B cell (primary cell): ENCODE results near the gene CCDC60.

Source experiments
- EZH2 ChIP-seq: IDR thresholded peaks from 2 replicates; pipeline ENCODE4 v1.6.1; 2012; ENCODE audit warnings: borderline replicate concordance, low read depth, mild to moderate bottlenecking, moderate library complexity, low read length; ENCODE audit not compliant: insufficient read depth, poor library complexity, severe bottlenecking
- TF ChIP-seq, protein P1 (sequence below): fragments of 200-600 bp; IDR thresholded peaks from one replicate; pipeline ENCODE4 v1.8.0; 2022; ENCODE audit warnings: antibody characterized with exemption, mild to moderate bottlenecking

DNA sequence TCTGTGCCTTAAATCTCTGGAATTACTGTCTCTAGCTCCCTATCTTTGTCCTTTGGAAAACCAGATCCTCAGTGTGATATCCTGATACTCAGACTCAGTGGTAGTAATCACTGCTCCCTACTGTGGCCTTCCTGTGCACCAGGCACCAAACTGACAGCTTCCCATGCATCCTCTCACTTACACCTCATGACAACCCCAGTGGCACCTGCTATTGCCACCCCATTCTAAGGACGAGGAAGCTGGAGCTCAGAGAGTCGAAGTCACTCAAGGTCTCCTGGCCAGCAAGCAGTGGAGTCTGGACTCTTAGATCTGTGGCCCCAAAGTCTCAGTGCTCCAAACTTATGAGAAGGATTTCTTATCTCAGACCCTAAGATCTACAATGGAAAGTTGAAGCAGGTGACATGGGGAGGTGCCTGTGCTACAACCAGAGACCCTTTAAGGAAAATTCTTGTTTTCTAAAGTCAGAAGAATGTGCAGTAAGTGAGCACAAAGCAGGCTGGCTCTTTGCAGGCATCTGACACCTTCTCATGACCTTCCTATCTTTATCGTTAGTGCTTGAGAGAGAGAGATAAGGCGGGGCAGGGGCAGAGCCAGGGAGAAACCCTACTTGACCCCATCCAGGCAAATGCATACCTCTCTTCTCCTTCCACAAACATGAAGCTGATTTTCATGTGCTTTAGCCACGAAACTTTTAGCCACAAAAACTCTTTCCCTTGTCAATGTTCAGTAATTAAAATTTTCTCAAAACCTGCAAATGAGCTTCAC is 47.1 kb downstream of the CCDC60 start:
- TF ChIP-seq, protein P1, sequence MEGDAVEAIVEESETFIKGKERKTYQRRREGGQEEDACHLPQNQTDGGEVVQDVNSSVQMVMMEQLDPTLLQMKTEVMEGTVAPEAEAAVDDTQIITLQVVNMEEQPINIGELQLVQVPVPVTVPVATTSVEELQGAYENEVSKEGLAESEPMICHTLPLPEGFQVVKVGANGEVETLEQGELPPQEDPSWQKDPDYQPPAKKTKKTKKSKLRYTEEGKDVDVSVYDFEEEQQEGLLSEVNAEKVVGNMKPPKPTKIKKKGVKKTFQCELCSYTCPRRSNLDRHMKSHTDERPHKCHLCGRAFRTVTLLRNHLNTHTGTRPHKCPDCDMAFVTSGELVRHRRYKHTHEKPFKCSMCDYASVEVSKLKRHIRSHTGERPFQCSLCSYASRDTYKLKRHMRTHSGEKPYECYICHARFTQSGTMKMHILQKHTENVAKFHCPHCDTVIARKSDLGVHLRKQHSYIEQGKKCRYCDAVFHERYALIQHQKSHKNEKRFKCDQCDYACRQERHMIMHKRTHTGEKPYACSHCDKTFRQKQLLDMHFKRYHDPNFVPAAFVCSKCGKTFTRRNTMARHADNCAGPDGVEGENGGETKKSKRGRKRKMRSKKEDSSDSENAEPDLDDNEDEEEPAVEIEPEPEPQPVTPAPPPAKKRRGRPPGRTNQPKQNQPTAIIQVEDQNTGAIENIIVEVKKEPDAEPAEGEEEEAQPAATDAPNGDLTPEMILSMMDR: no peak
- no peak for TF ChIP-seq EZH2
